Liver (tissue), 9 donors: Measurements from ENCODE around the gene CARD9. TPM values are rescaled to one million over a fixed set of nuclear protein-coding genes. Genes with fewer than 3 reads are reported as not detected.

ENCODE experiments used
- DNase-seq: peaks from one replicate; pipeline ENCODE4 v3.0.0-alpha.2; 2017; ENCODE audit warnings: low spot score
- H3K27ac ChIP-seq, 2 donors: one replicate each; pipeline ENCODE4 v1.7.0; 2013; ENCODE audit warnings: inconsistent platforms in 2 of 2, low read length in 2 of 2, control low read depth in 1 of 2, low read depth in 1 of 2, mild to moderate bottlenecking in 1 of 2
- H3K27me3 ChIP-seq, 4 donors: one replicate each; pipeline versions ENCODE4 v1.6.1 to v1.7.0; 2013; ENCODE audit warnings: low read length in 3 of 4, inconsistent platforms in 1 of 4, mild to moderate bottlenecking in 1 of 4, moderate library complexity in 1 of 4; ENCODE audit not compliant: control insufficient read depth in 4 of 4, insufficient read depth in 4 of 4
- H3K36me3 ChIP-seq, 4 donors: one replicate each; pipeline versions ENCODE4 v1.6.1 to v1.7.0; 2013; ENCODE audit warnings: low read length in 3 of 4, mild to moderate bottlenecking in 3 of 4, low read depth in 1 of 4, moderate library complexity in 1 of 4; ENCODE audit not compliant: control insufficient read depth in 4 of 4, insufficient read depth in 3 of 4
- H3K4me1 ChIP-seq, 4 donors: one replicate each; pipeline versions ENCODE4 v1.6.1 to v1.7.0; 2013; ENCODE audit warnings: low read length in 3 of 4, mild to moderate bottlenecking in 3 of 4, moderate library complexity in 1 of 4; ENCODE audit not compliant: control insufficient read depth in 4 of 4, insufficient read depth in 4 of 4
- H3K4me3 ChIP-seq, 3 donors: one replicate each; pipeline versions ENCODE4 v1.6.1 to v1.7.0; 2013; ENCODE audit warnings: low read length in 3 of 3, control low read depth in 1 of 3, low read depth in 1 of 3, mild to moderate bottlenecking in 1 of 3
- H3K9ac ChIP-seq, 2 donors: one replicate each; pipeline ENCODE4 v1.7.0; 2013; ENCODE audit warnings: low read length in 2 of 2, mild to moderate bottlenecking in 2 of 2, moderate library complexity in 2 of 2, control low read depth in 1 of 2, low read depth in 1 of 2
- H3K9me3 ChIP-seq, 4 donors: one replicate each; pipeline versions ENCODE4 v1.6.1 to v1.7.0; 2013; ENCODE audit warnings: low read length in 3 of 4; ENCODE audit not compliant: control insufficient read depth in 4 of 4
- EGR1 ChIP-seq, 2 donors: IDR thresholded peaks; 2 replicates each; pipeline ENCODE4 v1.6.1; 2016 to 2018; ENCODE audit warnings: antibody characterized with exemption in 2 of 2, low read depth in 2 of 2
- FOXA1 ChIP-seq: IDR thresholded peaks from 2 replicates; pipeline ENCODE4 v1.6.1; 2016; ENCODE audit warnings: antibody characterized with exemption
- FOXA2 ChIP-seq: IDR thresholded peaks from 2 replicates; pipeline ENCODE4 v1.6.1; 2016; ENCODE audit warnings: antibody characterized with exemption
- HNF4A ChIP-seq, 2 donors: conservative IDR thresholded peaks; 2 replicates each; pipeline ENCODE4 v1.6.1; 2016; ENCODE audit warnings: antibody characterized with exemption in 2 of 2, mild to moderate bottlenecking in 2 of 2
- HNF4G ChIP-seq: IDR thresholded peaks from 2 replicates; pipeline ENCODE4 v1.6.1; 2016; ENCODE audit warnings: antibody characterized with exemption
- JUND ChIP-seq, 2 donors: IDR thresholded peaks; 2 replicates each; pipeline ENCODE4 v1.6.1; 2016; ENCODE audit warnings: antibody characterized with exemption in 2 of 2
- NR2F2 ChIP-seq: IDR thresholded peaks from 2 replicates; pipeline ENCODE4 v1.6.1; 2016; ENCODE audit warnings: antibody characterized with exemption
- RAD21 ChIP-seq, 2 donors: IDR thresholded peaks; 2 replicates each; pipeline ENCODE4 v1.6.1; 2016; ENCODE audit warnings: antibody characterized with exemption in 2 of 2, mild to moderate bottlenecking in 2 of 2
- RXRA ChIP-seq, 2 donors: IDR thresholded peaks; 2 replicates each; pipeline ENCODE4 v1.6.1; 2017 to 2018; ENCODE audit warnings: antibody characterized with exemption in 2 of 2, mild to moderate bottlenecking in 1 of 2
- TAF1 ChIP-seq: conservative IDR thresholded peaks from 2 replicates; pipeline ENCODE4 v1.6.1; 2016; ENCODE audit warnings: antibody characterized with exemption, mild to moderate bottlenecking
- YY1 ChIP-seq: IDR thresholded peaks from 2 replicates; pipeline ENCODE4 v1.6.1; 2016; ENCODE audit warnings: antibody characterized with exemption, mild to moderate bottlenecking
- WGBS: extraction: QIAGEN DNeasy Blood & Tissue Kit; methylation state at CpG from one replicate; pipeline ENCODE4 v1.1.7; 2013; 5-methylcytosine and 5-hydroxymethylcytosine counted together
- polyA plus RNA-seq, 2 donors: library from polyadenylated mRNA; stranded (reverse) in 1 of 2; unstranded in 1 of 2; fragments of 200-250 nt in 1 of 2; fragments of >200 nt in 1 of 2; fragmentation: Nextera tagmentation in 1 of 2; extraction: Ambion mirVana in 1 of 2; gene quantifications; one replicate each; pipeline versions ENCODE4 v1.2.1 to v1.2.3, GENCODE V29; 2013 to 2015
- total RNA-seq, 2 donors: library from RNA; depleted of rRNA; stranded (reverse); fragments of >200 nt; gene quantifications; one replicate each; pipeline ENCODE4 v1.2.3, GENCODE V29; 2014
- TF ChIP-seq, protein P1 (sequence below): IDR thresholded peaks from 2 replicates; pipeline ENCODE4 v1.6.1; 2016; ENCODE audit warnings: antibody characterized with exemption
- TF ChIP-seq, protein P2 (sequence below): IDR thresholded peaks from 2 replicates; pipeline ENCODE4 v1.6.1; 2016; ENCODE audit warnings: antibody characterized with exemption, mild to moderate bottlenecking
- TF ChIP-seq, protein P3 (sequence below): fragments of 150-350 bp; IDR thresholded peaks from 2 replicates; pipeline ENCODE4 v1.5.1; 2017; ENCODE audit warnings: improper control_type of control experiment, low read depth, low read length; ENCODE audit not compliant: missing input control
- TF ChIP-seq, protein P4 (sequence below): IDR thresholded peaks from 2 replicates; pipeline ENCODE4 v1.6.1; 2016; ENCODE audit warnings: antibody characterized with exemption
- TF ChIP-seq, protein P5 (sequence below): IDR thresholded peaks from 2 replicates; pipeline ENCODE4 v1.6.1; 2016; ENCODE audit warnings: antibody characterized with exemption
- donor health status: healthy.
- donor health status: healthy.
- donor health status: healthy.
- donor health status: healthy.
- donor health status: healthy.

CARD9 gene
- total and polyA plus RNA-seq, 4 donors, result 0.25 to 5.3 (median 2.2) TPM

GRCh38 chr9:136393531-136393930 is 20.1 kb upstream of the CARD9 start:
- no peak overlapping the region for H3K9ac ChIP-seq
- WGBS, result 90% methylated on average over 17 of the region's 17 CpGs
- no peaks in the 10 kb centered on the region for H3K9me3 ChIP-seq
- no peak overlapping the region for H3K27ac ChIP-seq
- peaks cover 10 to 35% (median 24%) of the 10 kb centered on the region in 4 donors for H3K4me1 ChIP-seq
- TF ChIP-seq FOXA2, result no peak
- TF ChIP-seq, protein P1, sequence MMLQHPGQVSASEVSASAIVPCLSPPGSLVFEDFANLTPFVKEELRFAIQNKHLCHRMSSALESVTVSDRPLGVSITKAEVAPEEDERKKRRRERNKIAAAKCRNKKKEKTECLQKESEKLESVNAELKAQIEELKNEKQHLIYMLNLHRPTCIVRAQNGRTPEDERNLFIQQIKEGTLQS, result no peak
- no peak for TF ChIP-seq RXRA (IDR thresholded peaks at IDR 0.05)
- TF ChIP-seq YY1, result no peak
- TF ChIP-seq HNF4G, result no peak
- no peak for TF ChIP-seq NR2F2
- TF ChIP-seq, protein P2, sequence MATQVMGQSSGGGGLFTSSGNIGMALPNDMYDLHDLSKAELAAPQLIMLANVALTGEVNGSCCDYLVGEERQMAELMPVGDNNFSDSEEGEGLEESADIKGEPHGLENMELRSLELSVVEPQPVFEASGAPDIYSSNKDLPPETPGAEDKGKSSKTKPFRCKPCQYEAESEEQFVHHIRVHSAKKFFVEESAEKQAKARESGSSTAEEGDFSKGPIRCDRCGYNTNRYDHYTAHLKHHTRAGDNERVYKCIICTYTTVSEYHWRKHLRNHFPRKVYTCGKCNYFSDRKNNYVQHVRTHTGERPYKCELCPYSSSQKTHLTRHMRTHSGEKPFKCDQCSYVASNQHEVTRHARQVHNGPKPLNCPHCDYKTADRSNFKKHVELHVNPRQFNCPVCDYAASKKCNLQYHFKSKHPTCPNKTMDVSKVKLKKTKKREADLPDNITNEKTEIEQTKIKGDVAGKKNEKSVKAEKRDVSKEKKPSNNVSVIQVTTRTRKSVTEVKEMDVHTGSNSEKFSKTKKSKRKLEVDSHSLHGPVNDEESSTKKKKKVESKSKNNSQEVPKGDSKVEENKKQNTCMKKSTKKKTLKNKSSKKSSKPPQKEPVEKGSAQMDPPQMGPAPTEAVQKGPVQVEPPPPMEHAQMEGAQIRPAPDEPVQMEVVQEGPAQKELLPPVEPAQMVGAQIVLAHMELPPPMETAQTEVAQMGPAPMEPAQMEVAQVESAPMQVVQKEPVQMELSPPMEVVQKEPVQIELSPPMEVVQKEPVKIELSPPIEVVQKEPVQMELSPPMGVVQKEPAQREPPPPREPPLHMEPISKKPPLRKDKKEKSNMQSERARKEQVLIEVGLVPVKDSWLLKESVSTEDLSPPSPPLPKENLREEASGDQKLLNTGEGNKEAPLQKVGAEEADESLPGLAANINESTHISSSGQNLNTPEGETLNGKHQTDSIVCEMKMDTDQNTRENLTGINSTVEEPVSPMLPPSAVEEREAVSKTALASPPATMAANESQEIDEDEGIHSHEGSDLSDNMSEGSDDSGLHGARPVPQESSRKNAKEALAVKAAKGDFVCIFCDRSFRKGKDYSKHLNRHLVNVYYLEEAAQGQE, result no peak
- no peak for TF ChIP-seq TAF1
- TF ChIP-seq EGR1 (IDR thresholded peaks at IDR 0.05; ENCODE audit: low read depth in 2 of 2), result no peak
- TF ChIP-seq RAD21 (IDR thresholded peaks at IDR 0.05), result no peak
- no peak for TF ChIP-seq FOXA1
- TF ChIP-seq, protein P3, sequence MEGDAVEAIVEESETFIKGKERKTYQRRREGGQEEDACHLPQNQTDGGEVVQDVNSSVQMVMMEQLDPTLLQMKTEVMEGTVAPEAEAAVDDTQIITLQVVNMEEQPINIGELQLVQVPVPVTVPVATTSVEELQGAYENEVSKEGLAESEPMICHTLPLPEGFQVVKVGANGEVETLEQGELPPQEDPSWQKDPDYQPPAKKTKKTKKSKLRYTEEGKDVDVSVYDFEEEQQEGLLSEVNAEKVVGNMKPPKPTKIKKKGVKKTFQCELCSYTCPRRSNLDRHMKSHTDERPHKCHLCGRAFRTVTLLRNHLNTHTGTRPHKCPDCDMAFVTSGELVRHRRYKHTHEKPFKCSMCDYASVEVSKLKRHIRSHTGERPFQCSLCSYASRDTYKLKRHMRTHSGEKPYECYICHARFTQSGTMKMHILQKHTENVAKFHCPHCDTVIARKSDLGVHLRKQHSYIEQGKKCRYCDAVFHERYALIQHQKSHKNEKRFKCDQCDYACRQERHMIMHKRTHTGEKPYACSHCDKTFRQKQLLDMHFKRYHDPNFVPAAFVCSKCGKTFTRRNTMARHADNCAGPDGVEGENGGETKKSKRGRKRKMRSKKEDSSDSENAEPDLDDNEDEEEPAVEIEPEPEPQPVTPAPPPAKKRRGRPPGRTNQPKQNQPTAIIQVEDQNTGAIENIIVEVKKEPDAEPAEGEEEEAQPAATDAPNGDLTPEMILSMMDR, result no peak
- no peak for TF ChIP-seq HNF4A (conservative IDR thresholded peaks at IDR 0.05)
- TF ChIP-seq JUND (IDR thresholded peaks at IDR 0.05), result no peak
- TF ChIP-seq, protein P4, sequence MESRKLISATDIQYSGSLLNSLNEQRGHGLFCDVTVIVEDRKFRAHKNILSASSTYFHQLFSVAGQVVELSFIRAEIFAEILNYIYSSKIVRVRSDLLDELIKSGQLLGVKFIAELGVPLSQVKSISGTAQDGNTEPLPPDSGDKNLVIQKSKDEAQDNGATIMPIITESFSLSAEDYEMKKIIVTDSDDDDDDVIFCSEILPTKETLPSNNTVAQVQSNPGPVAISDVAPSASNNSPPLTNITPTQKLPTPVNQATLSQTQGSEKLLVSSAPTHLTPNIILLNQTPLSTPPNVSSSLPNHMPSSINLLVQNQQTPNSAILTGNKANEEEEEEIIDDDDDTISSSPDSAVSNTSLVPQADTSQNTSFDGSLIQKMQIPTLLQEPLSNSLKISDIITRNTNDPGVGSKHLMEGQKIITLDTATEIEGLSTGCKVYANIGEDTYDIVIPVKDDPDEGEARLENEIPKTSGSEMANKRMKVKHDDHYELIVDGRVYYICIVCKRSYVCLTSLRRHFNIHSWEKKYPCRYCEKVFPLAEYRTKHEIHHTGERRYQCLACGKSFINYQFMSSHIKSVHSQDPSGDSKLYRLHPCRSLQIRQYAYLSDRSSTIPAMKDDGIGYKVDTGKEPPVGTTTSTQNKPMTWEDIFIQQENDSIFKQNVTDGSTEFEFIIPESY, result no peak
- TF ChIP-seq, protein P5, sequence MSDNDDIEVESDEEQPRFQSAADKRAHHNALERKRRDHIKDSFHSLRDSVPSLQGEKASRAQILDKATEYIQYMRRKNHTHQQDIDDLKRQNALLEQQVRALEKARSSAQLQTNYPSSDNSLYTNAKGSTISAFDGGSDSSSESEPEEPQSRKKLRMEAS, result no peak
- no peak for DNase-seq
- no peaks in the 10 kb centered on the region for H3K27me3 ChIP-seq
- H3K36me3 ChIP-seq, result peaks cover 4 to 50% (median 25%) of the 10 kb centered on the region in 4 donors
- no peak overlapping the region for H3K4me3 ChIP-seq
